Central memory CD8-positive, alpha-beta T cell (primary cell): ENCODE measurements around the gene SCUBE2.
"Not testable (repeated sequence)": the region's sequence is repeated elsewhere in the genome, so short reads cannot be mapped to it uniquely, and the experiment has no call there.

Source experiments
- ATAC-seq: fragments of 150-1000 bp; cut with Tn5 transposase; replicated peaks from 2 replicates; pipeline ENCODE4 v1.10.0; 2022; ENCODE audit warnings: mild to moderate bottlenecking, moderate FRiP score, moderate number of reproducible peaks; ENCODE audit not compliant: poor library complexity, severe bottlenecking; ENCODE audit errors: extremely low read depth
- DNase-seq, 2 donors: peaks; one replicate each; pipeline ENCODE4 v3.0.0; 2021; ENCODE audit warnings: low spot score in 2 of 2
- H3K27ac Mint-ChIP-seq: one replicate; pipeline ENCODE4 v1.8.0; 2022; ENCODE audit warnings: low read depth, mild to moderate bottlenecking, moderate library complexity, mixed read lengths
- H3K27me3 Mint-ChIP-seq: one replicate; pipeline ENCODE4 v1.8.0; 2022; ENCODE audit warnings: mixed read lengths
- H3K36me3 Mint-ChIP-seq: one replicate; pipeline ENCODE4 v1.8.0; 2022; ENCODE audit warnings: mild to moderate bottlenecking, moderate library complexity, mixed read lengths; ENCODE audit not compliant: insufficient read depth
- H3K4me1 Mint-ChIP-seq: one replicate; pipeline ENCODE4 v1.8.0; 2022; ENCODE audit warnings: mixed read lengths
- H3K4me3 Mint-ChIP-seq: one replicate; pipeline ENCODE4 v1.8.0; 2022; ENCODE audit warnings: mild to moderate bottlenecking, moderate library complexity, mixed read lengths
- H3K9me3 Mint-ChIP-seq: one replicate; pipeline ENCODE4 v1.8.0; 2022; ENCODE audit warnings: mixed read lengths

Gene SCUBE2

GRCh38 chr11:9097186-9097943 is 6.0 kb upstream of the SCUBE2 start:
- not testable (repeated sequence) for DNase-seq, H3K4me1 Mint-ChIP-seq, ATAC-seq, H3K36me3 Mint-ChIP-seq, H3K27ac Mint-ChIP-seq, H3K9me3 Mint-ChIP-seq, H3K4me3 Mint-ChIP-seq
- peaks cover 61% of the 10 kb centered on the region for H3K27me3 Mint-ChIP-seq

GRCh38 chr11:9096427-9096826 is 5.0 kb upstream of the SCUBE2 start:
- Mint-ChIP-seq H3K4me1 (no peaks in the 10 kb centered on the region), H3K27ac (no peak overlapping the region), H3K4me3 (no peak overlapping the region), H3K9me3 (no peaks in the 10 kb centered on the region), H3K27me3 (peaks cover 68% of the 10 kb centered on the region), H3K36me3 (no peaks in the 10 kb centered on the region)
- ATAC-seq: no peak
- DNase-seq: no peak

- no peaks in the 10 kb centered on the region for H3K36me3 Mint-ChIP-seq
- no peak overlapping the region for H3K27ac Mint-ChIP-seq
- H3K9me3 Mint-ChIP-seq: no peaks in the 10 kb centered on the region
- no peaks in the 10 kb centered on the region for H3K4me1 Mint-ChIP-seq
- DNase-seq (no peak), ATAC-seq (no peak)
- no peak overlapping the region for H3K4me3 Mint-ChIP-seq
- peaks cover 62% of the 10 kb centered on the region for H3K27me3 Mint-ChIP-seq
Measured at GRCh38 chr11:9095421-9095820, 4.0 kb upstream of the SCUBE2 start.

GRCh38 chr11:9094420-9094819 is 3.0 kb upstream of the SCUBE2 start:
- DNase-seq (no peak), ATAC-seq (no peak)
- Mint-ChIP-seq H3K4me1 (no peaks in the 10 kb centered on the region), H3K36me3 (no peaks in the 10 kb centered on the region), H3K27me3 (peaks cover 68% of the 10 kb centered on the region), H3K27ac (no peak overlapping the region), H3K9me3 (no peaks in the 10 kb centered on the region), H3K4me3 (no peak overlapping the region)

GRCh38 chr11:9092853-9093778 is 1.7 kb upstream of the SCUBE2 start:
- H3K27ac Mint-ChIP-seq: no peak overlapping the region
- H3K36me3 Mint-ChIP-seq: no peaks in the 10 kb centered on the region
- peaks cover 81% of the 10 kb centered on the region for H3K27me3 Mint-ChIP-seq
- no peak for ATAC-seq
- H3K9me3 Mint-ChIP-seq: no peaks in the 10 kb centered on the region
- no peak for DNase-seq
- H3K4me1 Mint-ChIP-seq: no peaks in the 10 kb centered on the region
- H3K4me3 Mint-ChIP-seq: peak overlapping the region; percentile 42

GRCh38 chr11:9092072-9092471 is 673 bp upstream of the SCUBE2 start:
- no peak for ATAC-seq
- Mint-ChIP-seq H3K4me3 (peak overlapping the region; percentile 42), H3K27ac (no peak overlapping the region), H3K9me3 (no peaks in the 10 kb centered on the region), H3K4me1 (no peaks in the 10 kb centered on the region), H3K27me3 (peaks cover 85% of the 10 kb centered on the region), H3K36me3 (no peaks in the 10 kb centered on the region)
- DNase-seq: no peak

GRCh38 chr11:9090488-9091043 is 833 bp downstream of the SCUBE2 start:
- no peaks in the 10 kb centered on the region for H3K36me3 Mint-ChIP-seq
- ATAC-seq: no peak

GRCh38 chr11:9089636-9090035 is 1.8 kb downstream of the SCUBE2 start:
- no peak for ATAC-seq
- Mint-ChIP-seq H3K27me3 (peaks cover 64% of the 10 kb centered on the region), H3K9me3 (no peaks in the 10 kb centered on the region), H3K27ac (no peak overlapping the region), H3K4me3 (no peak overlapping the region), H3K36me3 (no peaks in the 10 kb centered on the region), H3K4me1 (no peaks in the 10 kb centered on the region)
- DNase-seq: no peak

More at GRCh38 chr11:9090488-9091043, 833 bp downstream of the SCUBE2 start:
- peaks cover 73% of the 10 kb centered on the region for H3K27me3 Mint-ChIP-seq
- no peaks in the 10 kb centered on the region for H3K4me1 Mint-ChIP-seq
- DNase-seq: no peak
- no peaks in the 10 kb centered on the region for H3K9me3 Mint-ChIP-seq
- no peak overlapping the region for H3K27ac Mint-ChIP-seq
- H3K4me3 Mint-ChIP-seq: peak overlapping the region; percentile 32

- Mint-ChIP-seq H3K9me3 (no peaks in the 10 kb centered on the region), H3K4me1 (no peaks in the 10 kb centered on the region), H3K36me3 (no peaks in the 10 kb centered on the region)
Measured at GRCh38 chr11:9089061-9089460, 2.3 kb downstream of the SCUBE2 start.

GRCh38 chr11:9082575-9082974 is 8.8 kb downstream of the SCUBE2 start:
- Mint-ChIP-seq H3K27me3 (peaks cover 23% of the 10 kb centered on the region), H3K4me1 (no peaks in the 10 kb centered on the region), H3K36me3 (no peaks in the 10 kb centered on the region), H3K9me3 (no peaks in the 10 kb centered on the region), H3K27ac (no peak overlapping the region), H3K4me3 (no peak overlapping the region)
- DNase-seq (no peak), ATAC-seq (no peak)

More at GRCh38 chr11:9089061-9089460, 2.3 kb downstream of the SCUBE2 start:
- Mint-ChIP-seq H3K4me3 (no peak overlapping the region), H3K27me3 (peaks cover 58% of the 10 kb centered on the region), H3K27ac (no peak overlapping the region)
- no peak for ATAC-seq
- no peak for DNase-seq

- ATAC-seq: no peak
- no peaks in the 10 kb centered on the region for H3K9me3 Mint-ChIP-seq
Measured at GRCh38 chr11:9081153-9081552, 10.2 kb downstream of the SCUBE2 start.

GRCh38 chr11:9078113-9079086 is 13.0 kb downstream of the SCUBE2 start:
- no peaks in the 10 kb centered on the region for H3K4me1 Mint-ChIP-seq
- H3K36me3 Mint-ChIP-seq: no peaks in the 10 kb centered on the region
- H3K4me3 Mint-ChIP-seq: no peak overlapping the region
- no peaks in the 10 kb centered on the region for H3K9me3 Mint-ChIP-seq
- no peak for ATAC-seq
- H3K27me3 Mint-ChIP-seq: peaks cover 44% of the 10 kb centered on the region
- DNase-seq: no peak
- no peak overlapping the region for H3K27ac Mint-ChIP-seq

More at GRCh38 chr11:9081153-9081552, 10.2 kb downstream of the SCUBE2 start:
- no peak overlapping the region for H3K27ac Mint-ChIP-seq
- H3K4me3 Mint-ChIP-seq: no peak overlapping the region
- DNase-seq: no peak
- H3K4me1 Mint-ChIP-seq: no peaks in the 10 kb centered on the region
- H3K36me3 Mint-ChIP-seq: no peaks in the 10 kb centered on the region
- H3K27me3 Mint-ChIP-seq: peaks cover 33% of the 10 kb centered on the region
